ENCODE results near the gene NELFB. TPM values are rescaled to one million over a fixed set of nuclear protein-coding genes. Genes with fewer than 3 reads are reported as not detected.

NELFB gene
- total and polyA plus RNA-seq, 4 donors: 4.7 to 24.6 (median 18.1) TPM

GRCh38 chr9:137267933-137268355 lies 12.8 kb downstream of the NELFB start:
- H3K4me1 ChIP-seq (ENCODE audit: control insufficient read depth in 4 of 4, insufficient read depth in 4 of 4, low read length in 3 of 4): peaks cover 9 to 40% (median 24%) of the 10 kb centered on the region in 4 donors
- H3K36me3 ChIP-seq (ENCODE audit: control insufficient read depth in 4 of 4, insufficient read depth in 3 of 4, low read depth in 1 of 4, low read length in 3 of 4): peaks cover 5 to 17% (median 14%) of the 10 kb centered on the region in 4 donors
- DNase-seq (ENCODE audit: low spot score): no peak
- no peak overlapping the region for H3K9ac ChIP-seq (ENCODE audit: low read depth in 1 of 2, low read length in 2 of 2)
- H3K4me3 ChIP-seq (ENCODE audit: low read depth in 1 of 3, low read length in 3 of 3): no peak overlapping the region
- WGBS: 81% methylated on average over 6 of the region's 6 CpGs
- no peaks in the 10 kb centered on the region for H3K27me3 ChIP-seq (ENCODE audit: control insufficient read depth in 4 of 4, insufficient read depth in 4 of 4, low read length in 3 of 4)
- H3K27ac ChIP-seq (ENCODE audit: low read depth in 1 of 2, low read length in 2 of 2): peak overlapping the region; percentile 19 to 32
- no peaks in the 10 kb centered on the region for H3K9me3 ChIP-seq (ENCODE audit: control insufficient read depth in 4 of 4, low read length in 3 of 4)
- no peak for TF ChIP-seq HNF4A (conservative IDR thresholded peaks at IDR 0.05)

- peak overlapping the region; percentile 59 to 69 for H3K27ac ChIP-seq (ENCODE audit: low read depth in 1 of 2, low read length in 2 of 2)
- no peak for TF ChIP-seq JUND (IDR thresholded peaks at IDR 0.05)
- TF ChIP-seq RXRA (IDR thresholded peaks at IDR 0.05): peak in 1 of 2 donors; percentile 14
- TF ChIP-seq MAX (IDR thresholded peaks at IDR 0.05): no peak
- TF ChIP-seq SP1 (IDR thresholded peaks at IDR 0.05): peak; percentile 6
- TF ChIP-seq REST (IDR thresholded peaks at IDR 0.05): no peak
- TF ChIP-seq EGR1 (IDR thresholded peaks at IDR 0.05; ENCODE audit: low read depth in 2 of 2): no peak
- TF ChIP-seq TAF1 (conservative IDR thresholded peaks at IDR 0.05): no peak
- peak; percentile 95 for TF ChIP-seq NR2F2 (IDR thresholded peaks at IDR 0.05)
- TF ChIP-seq YY1 (IDR thresholded peaks at IDR 0.05): no peak
- TF ChIP-seq HNF4A (conservative IDR thresholded peaks at IDR 0.05): no peak
- peak overlapping the region in 1 of 3 donors; percentile 12 for H3K4me3 ChIP-seq (ENCODE audit: low read depth in 1 of 3, low read length in 3 of 3)
- WGBS: 66% methylated on average over 19 of the region's 19 CpGs
- no peak overlapping the region for H3K9ac ChIP-seq (ENCODE audit: low read depth in 1 of 2, low read length in 2 of 2)
- peaks cover 2 to 18% (median 13%) of the 10 kb centered on the region in 4 donors for H3K36me3 ChIP-seq (ENCODE audit: control insufficient read depth in 4 of 4, insufficient read depth in 3 of 4, low read depth in 1 of 4, low read length in 3 of 4)
- H3K4me1 ChIP-seq (ENCODE audit: control insufficient read depth in 4 of 4, insufficient read depth in 4 of 4, low read length in 3 of 4): peaks cover 9 to 39% (median 23%) of the 10 kb centered on the region in 4 donors
- no peaks in the 10 kb centered on the region for H3K9me3 ChIP-seq (ENCODE audit: control insufficient read depth in 4 of 4, low read length in 3 of 4)
- DNase-seq (ENCODE audit: low spot score): no peak
- H3K27me3 ChIP-seq (ENCODE audit: control insufficient read depth in 4 of 4, insufficient read depth in 4 of 4, low read length in 3 of 4): no peaks in the 10 kb centered on the region
These were observed 13.5 kb downstream of the NELFB start for GRCh38 chr9:137268538-137269201.

- H3K9me3 ChIP-seq (ENCODE audit: control insufficient read depth in 4 of 4, low read length in 3 of 4): no peaks in the 10 kb centered on the region
- H3K9ac ChIP-seq (ENCODE audit: low read depth in 1 of 2, low read length in 2 of 2): no peak overlapping the region
- H3K27me3 ChIP-seq (ENCODE audit: control insufficient read depth in 4 of 4, insufficient read depth in 4 of 4, low read length in 3 of 4): no peaks in the 10 kb centered on the region
- peaks cover 9 to 42% (median 24%) of the 10 kb centered on the region in 4 donors for H3K4me1 ChIP-seq (ENCODE audit: control insufficient read depth in 4 of 4, insufficient read depth in 4 of 4, low read length in 3 of 4)
- TF ChIP-seq MAX (IDR thresholded peaks at IDR 0.05) (peak; percentile 75), YY1 (IDR thresholded peaks at IDR 0.05) (no peak), EGR1 (IDR thresholded peaks at IDR 0.05; ENCODE audit: low read depth in 2 of 2) (no peak), CTCF (IDR thresholded peaks at IDR 0.05; ENCODE audit: low read depth, low read length, missing input control) (no peak), ATF3 (IDR thresholded peaks at IDR 0.05) (no peak), RAD21 (IDR thresholded peaks at IDR 0.05) (peak in 1 of 2 donors; percentile 17), SP1 (IDR thresholded peaks at IDR 0.05) (peak; percentile 57), GABPA (IDR thresholded peaks at IDR 0.05 in 1 of 2, conservative IDR thresholded peaks at IDR 0.05 in 1 of 2) (peak in 1 of 2 donors; percentile 45), RXRA (IDR thresholded peaks at IDR 0.05) (peak; percentile 41 to 51), HNF4A (conservative IDR thresholded peaks at IDR 0.05) (peak; percentile 4 to 12)
- 27% methylated on average over 17 of the region's 17 CpGs for WGBS
- H3K27ac ChIP-seq (ENCODE audit: low read depth in 1 of 2, low read length in 2 of 2): peak overlapping the region; percentile 59 to 69
- peaks cover 2 to 18% (median 10%) of the 10 kb centered on the region in 4 donors for H3K36me3 ChIP-seq (ENCODE audit: control insufficient read depth in 4 of 4, insufficient read depth in 3 of 4, low read depth in 1 of 4, low read length in 3 of 4)
- peak overlapping the region in 1 of 3 donors; percentile 12 for H3K4me3 ChIP-seq (ENCODE audit: low read depth in 1 of 3, low read length in 3 of 3)
- DNase-seq (ENCODE audit: low spot score): no peak
These were observed 14.2 kb downstream of the NELFB start for GRCh38 chr9:137269231-137269772.
